Measurements from ENCODE around the gene PUSL1. TPM values are rescaled to one million over a fixed set of nuclear protein-coding genes. Genes with fewer than 3 reads are reported as not detected.
A peak's percentile ranks its signal among the peaks of the same experiment; 100 is the strongest.

PUSL1 gene
- total RNA-seq, 1 experiment from 2014 or later, result 31.3 TPM

DNA sequence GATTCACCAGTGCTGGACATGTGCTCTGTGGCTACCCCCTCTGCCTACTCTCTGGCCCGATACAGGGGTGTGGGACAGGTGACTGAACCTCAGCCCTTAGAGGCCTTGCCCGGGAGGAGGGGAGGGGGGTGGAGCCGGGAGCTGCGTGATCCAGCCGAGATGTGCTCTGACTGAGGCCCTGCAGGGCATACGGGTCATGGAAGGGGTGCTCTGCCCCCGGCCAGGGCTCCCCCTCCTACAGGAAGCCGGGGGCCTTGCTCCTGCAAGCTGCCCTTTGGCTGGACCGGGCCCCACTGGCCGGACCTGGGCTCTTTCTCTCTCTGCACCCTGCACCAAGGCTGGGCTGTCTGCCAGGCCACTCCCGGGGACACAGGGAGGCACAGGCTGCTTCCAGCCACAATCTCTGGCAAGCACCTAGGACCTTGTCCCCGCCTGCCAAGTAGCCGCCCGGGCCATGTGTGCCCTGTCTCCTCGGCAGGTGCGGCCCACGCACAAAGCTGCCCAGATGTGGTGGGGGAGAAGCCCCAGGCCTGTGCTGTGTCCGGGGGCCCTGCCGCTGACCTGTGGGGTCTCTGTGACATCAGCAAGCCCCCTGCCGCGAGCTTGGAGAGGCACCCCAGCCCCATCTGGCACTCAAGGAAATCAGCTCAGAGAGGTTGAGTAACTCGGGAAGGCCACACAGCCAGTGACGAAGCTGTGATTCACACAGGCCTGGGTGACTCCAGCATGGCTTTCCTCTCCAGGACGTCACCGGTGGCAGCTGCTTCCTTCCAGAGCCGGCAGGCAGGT, 26.7 kb upstream of the PUSL1 start:
- BruUV-seq (replicated peaks), result no TSS peak
- Histone ChIP-seq H3K27me3 (replicated peaks; ENCODE audit: insufficient read depth, low read depth, low read length, poor library complexity) (no peaks in the 10 kb centered on the region), H3K36me3 (ENCODE audit: insufficient read depth, low read length, poor library complexity, severe bottlenecking) (no peaks in the 10 kb centered on the region), H3K4me1 (ENCODE audit: insufficient read depth, low read length, poor library complexity, severe bottlenecking) (no peaks in the 10 kb centered on the region), H3K9me3 (ENCODE audit: low read depth, low read length, poor library complexity, severe bottlenecking) (no peaks in the 10 kb centered on the region), H3K4me3 (ENCODE audit: low read depth, low read length, poor library complexity, severe bottlenecking) (no peak overlapping the region), H3K27ac (ENCODE audit: low read depth, low read length, poor library complexity, severe bottlenecking) (no peak overlapping the region)
- intact Hi-C loops (cut with micrococcal nuclease; ENCODE audit: unreplicated experiment), result no loop called here
- no peak for DNase-seq (ENCODE audit: low spot score)
- TF ChIP-seq CTCF (conservative IDR thresholded peaks at IDR 0.05; ENCODE audit: low read depth, low read length) (no peak), EZH2 (IDR thresholded peaks at IDR 0.05; ENCODE audit: borderline replicate concordance, low read depth, low read length, poor library complexity, severe bottlenecking) (no peak)
- CTCF ChIA-PET, result no interaction called here
- POLR2A ChIA-PET (ENCODE audit: low non-redundant PET), result no interaction called here

DNA sequence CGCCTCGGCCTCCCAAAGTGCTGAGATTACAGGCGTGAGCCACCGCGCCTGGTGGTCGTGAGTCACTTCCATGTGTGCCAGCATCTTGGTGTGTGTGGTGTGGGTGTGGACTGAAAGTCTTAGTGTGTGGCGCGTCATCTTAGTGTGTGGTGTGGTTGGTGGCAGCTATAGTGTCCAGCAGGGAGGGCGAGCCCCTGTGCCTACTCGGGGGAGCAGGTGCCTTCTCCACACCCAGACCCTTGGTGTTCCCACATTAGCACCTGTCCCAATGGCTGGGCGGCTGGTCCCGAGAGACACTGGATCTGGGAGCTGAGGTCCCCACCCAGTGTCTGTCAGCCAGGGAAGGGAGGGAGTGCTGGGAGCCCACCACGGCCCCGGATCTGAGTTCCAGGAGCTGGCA, 25.4 kb upstream of the PUSL1 start:
- no peak overlapping the region for H3K27ac ChIP-seq (ENCODE audit: low read depth, low read length, poor library complexity, severe bottlenecking)
- POLR2A ChIA-PET (ENCODE audit: low non-redundant PET), result no interaction called here
- no peaks in the 10 kb centered on the region for H3K4me1 ChIP-seq (ENCODE audit: insufficient read depth, low read length, poor library complexity, severe bottlenecking)
- H3K27me3 ChIP-seq (replicated peaks; ENCODE audit: insufficient read depth, low read depth, low read length, poor library complexity), result no peaks in the 10 kb centered on the region
- intact Hi-C loops (cut with micrococcal nuclease; ENCODE audit: unreplicated experiment), result no loop called here
- no TSS peak for BruUV-seq (replicated peaks)
- no peaks in the 10 kb centered on the region for H3K36me3 ChIP-seq (ENCODE audit: insufficient read depth, low read length, poor library complexity, severe bottlenecking)
- CTCF ChIA-PET, result no interaction called here
- TF ChIP-seq CTCF (conservative IDR thresholded peaks at IDR 0.05; ENCODE audit: low read depth, low read length), result no peak
- TF ChIP-seq EZH2 (IDR thresholded peaks at IDR 0.05; ENCODE audit: borderline replicate concordance, low read depth, low read length, poor library complexity, severe bottlenecking), result no peak
- H3K4me3 ChIP-seq (ENCODE audit: low read depth, low read length, poor library complexity, severe bottlenecking), result no peak overlapping the region
- H3K9me3 ChIP-seq (ENCODE audit: low read depth, low read length, poor library complexity, severe bottlenecking), result no peaks in the 10 kb centered on the region
- DNase-seq (ENCODE audit: low spot score), result no peak

DNA sequence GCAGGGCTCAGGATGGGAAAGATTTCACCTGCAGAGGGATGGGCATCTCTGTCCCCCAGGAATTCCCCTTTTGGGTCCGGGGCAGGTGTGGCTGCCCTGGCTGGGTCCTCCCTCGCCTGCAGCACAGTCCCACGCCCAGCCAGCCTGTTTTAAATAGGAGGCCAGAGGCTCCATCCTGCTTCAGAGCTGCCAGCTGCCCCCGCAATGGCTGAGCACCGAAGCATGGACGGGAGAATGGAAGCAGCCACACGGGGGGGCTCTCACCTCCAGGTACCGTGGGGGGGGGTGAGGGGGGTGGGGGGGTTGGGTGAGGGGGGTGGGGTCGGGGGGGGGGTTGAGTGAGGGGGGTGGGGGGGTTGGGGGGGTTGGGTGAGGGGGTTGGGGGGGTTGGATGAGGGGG, 24.6 kb upstream of the PUSL1 start:
- no TSS peak for BruUV-seq (replicated peaks)
- Histone ChIP-seq H3K4me1 (ENCODE audit: insufficient read depth, low read length, poor library complexity, severe bottlenecking) (no peaks in the 10 kb centered on the region), H3K27ac (ENCODE audit: low read depth, low read length, poor library complexity, severe bottlenecking) (no peak overlapping the region), H3K9me3 (ENCODE audit: low read depth, low read length, poor library complexity, severe bottlenecking) (no peaks in the 10 kb centered on the region), H3K36me3 (ENCODE audit: insufficient read depth, low read length, poor library complexity, severe bottlenecking) (no peaks in the 10 kb centered on the region), H3K27me3 (replicated peaks; ENCODE audit: insufficient read depth, low read depth, low read length, poor library complexity) (no peaks in the 10 kb centered on the region), H3K4me3 (ENCODE audit: low read depth, low read length, poor library complexity, severe bottlenecking) (no peak overlapping the region)
- peak; percentile 56 for DNase-seq (ENCODE audit: low spot score)
- intact Hi-C loops (cut with micrococcal nuclease; ENCODE audit: unreplicated experiment), result no loop called here
- no peak for TF ChIP-seq CTCF (conservative IDR thresholded peaks at IDR 0.05; ENCODE audit: low read depth, low read length)
- TF ChIP-seq EZH2 (IDR thresholded peaks at IDR 0.05; ENCODE audit: borderline replicate concordance, low read depth, low read length, poor library complexity, severe bottlenecking), result no peak
- POLR2A ChIA-PET (ENCODE audit: low non-redundant PET), result no interaction called here
- CTCF ChIA-PET, result no interaction called here
